Activated gamma-delta T cell treated with Interleukin-2 at 50 U/mL for 16 hours (primary cell): ENCODE results near the gene TMEM18.

ENCODE experiments used
- DNase-seq: peaks from one replicate; pipeline ENCODE4 v3.0.0-alpha.2; 2020

Gene TMEM18

GRCh38 chr2:633371-633770 lies 43.8 kb downstream of the TMEM18 start:
- DNase-seq: no peak

- no peak for DNase-seq
Observed at GRCh38 chr2:632471-632870, 44.7 kb downstream of the TMEM18 start.

GRCh38 chr2:631741-632140 lies 45.5 kb downstream of the TMEM18 start:
- DNase-seq: no peak

GRCh38 chr2:630451-631320 lies 46.5 kb downstream of the TMEM18 start:
- DNase-seq: no peak

GRCh38 chr2:629961-630360 lies 47.2 kb downstream of the TMEM18 start:
- no peak for DNase-seq

- no peak for DNase-seq
Observed at GRCh38 chr2:628651-629050, 48.6 kb downstream of the TMEM18 start.

GRCh38 chr2:627926-628560 lies 49.2 kb downstream of the TMEM18 start:
- no peak for DNase-seq

- no peak for DNase-seq
Observed at GRCh38 chr2:627340-627709, 49.9 kb downstream of the TMEM18 start.

GRCh38 chr2:626491-627339 lies 50.5 kb downstream of the TMEM18 start:
- DNase-seq: no peak

- no peak for DNase-seq
Observed at GRCh38 chr2:625415-626333, 51.5 kb downstream of the TMEM18 start.

GRCh38 chr2:624551-625347 lies 52.5 kb downstream of the TMEM18 start:
- no peak for DNase-seq

- DNase-seq: no peak
Observed at GRCh38 chr2:624096-624495, 53.1 kb downstream of the TMEM18 start.

- DNase-seq: no peak
Observed at GRCh38 chr2:623130-623922, 53.9 kb downstream of the TMEM18 start.

GRCh38 chr2:622357-622756 lies 54.8 kb downstream of the TMEM18 start:
- no peak for DNase-seq

- no peak for DNase-seq
Observed at GRCh38 chr2:621303-622099, 55.7 kb downstream of the TMEM18 start.

GRCh38 chr2:620471-621302 lies 56.5 kb downstream of the TMEM18 start:
- DNase-seq: no peak

- no peak for DNase-seq
Observed at GRCh38 chr2:620004-620403, 57.2 kb downstream of the TMEM18 start.

GRCh38 chr2:618422-618990 lies 58.7 kb downstream of the TMEM18 start:
- no peak for DNase-seq

- no peak for DNase-seq
Observed at GRCh38 chr2:618005-618404, 59.2 kb downstream of the TMEM18 start.
